LNCaP clone FGC (cell line): ENCODE data around the gene ABCC6.
"Not testable (repeated sequence)": the region's sequence is repeated elsewhere in the genome, so short reads cannot be mapped to it uniquely, and the experiment has no call there.

Experiments
- DNase-seq: peaks from one replicate; pipeline ENCODE4 v3.0.0-alpha.2; 2011; ENCODE audit warnings: low read depth
- H3K4me3 ChIP-seq: 2 replicates; pipeline ENCODE4 v1.5.1; 2011; ENCODE audit warnings: mild to moderate bottlenecking, low read depth, low read length, control low read depth
- CTCF ChIP-seq: IDR thresholded peaks from 2 replicates; pipeline ENCODE4 v1.5.1; 2012; ENCODE audit warnings: mild to moderate bottlenecking; ENCODE audit not compliant: control insufficient read depth, insufficient read depth; ENCODE audit errors: extremely low read depth

The ABCC6 gene

GRCh38 chr16:16163109-16163508 lies 60.2 kb downstream of the ABCC6 start:
- TF ChIP-seq CTCF = no peak
- no peak overlapping the region for H3K4me3 ChIP-seq
- no peak for DNase-seq

- no peak overlapping the region for H3K4me3 ChIP-seq
- DNase-seq = no peak
Measured at GRCh38 chr16:16162591-16162990, 60.7 kb downstream of the ABCC6 start.

GRCh38 chr16:16161840-16162239 lies 61.5 kb downstream of the ABCC6 start:
- not testable (repeated sequence) for H3K4me3 ChIP-seq, DNase-seq

More at GRCh38 chr16:16162591-16162990, 60.7 kb downstream of the ABCC6 start:
- TF ChIP-seq CTCF = no peak

- H3K4me3 ChIP-seq = no peak overlapping the region
- DNase-seq = no peak
- TF ChIP-seq CTCF = no peak
Measured at GRCh38 chr16:16161319-16161718, 62.0 kb downstream of the ABCC6 start.

- no peak for TF ChIP-seq CTCF
- no peak overlapping the region for H3K4me3 ChIP-seq
- DNase-seq = no peak
Measured at GRCh38 chr16:16159662-16160061, 63.6 kb downstream of the ABCC6 start.

- no peak for TF ChIP-seq CTCF
- no peak for DNase-seq
- H3K4me3 ChIP-seq = no peak overlapping the region
Measured at GRCh38 chr16:16158741-16159374, 64.4 kb downstream of the ABCC6 start.

- TF ChIP-seq CTCF = no peak
- no peak for DNase-seq
- no peak overlapping the region for H3K4me3 ChIP-seq
Measured at GRCh38 chr16:16158082-16158658, 65.1 kb downstream of the ABCC6 start.
